H9 (cell line): ENCODE measurements around the gene CYP4F2. TPM values are rescaled to one million over a fixed set of nuclear protein-coding genes. Genes with fewer than 3 reads are reported as not detected.

Source experiments
- DNase-seq: peaks from one replicate; pipeline ENCODE4 v3.0.0-alpha.2; 2017
- H2AFZ ChIP-seq: one replicate; pipeline ENCODE4 v1.6.1; 2013; ENCODE audit warnings: mild to moderate bottlenecking, low read length, control low read depth, moderate library complexity
- H2AK5ac ChIP-seq: 2 replicates; pipeline ENCODE4 v1.6.1; 2013; ENCODE audit warnings: low read length, control low read depth, mixed read lengths; ENCODE audit not compliant: insufficient read length
- H2BK120ac ChIP-seq: one replicate; pipeline ENCODE4 v1.6.1; 2013; ENCODE audit warnings: low read depth, mild to moderate bottlenecking, low read length, control low read depth, inconsistent platforms; ENCODE audit not compliant: poor library complexity, severe bottlenecking
- H2BK12ac ChIP-seq: 2 replicates; pipeline ENCODE4 v1.6.1; 2013; ENCODE audit warnings: low read length, control low read depth, mixed read lengths, low read depth; ENCODE audit not compliant: insufficient read length
- H2BK15ac ChIP-seq: 2 replicates; pipeline ENCODE4 v1.6.1; 2013; ENCODE audit warnings: low read depth, low read length, control low read depth
- H2BK20ac ChIP-seq: one replicate; pipeline ENCODE4 v1.6.1; 2013; ENCODE audit warnings: low read depth, mild to moderate bottlenecking, low read length, control low read depth, inconsistent platforms; ENCODE audit not compliant: poor library complexity, severe bottlenecking
- H2BK5ac ChIP-seq: 2 replicates; pipeline ENCODE4 v1.6.1; 2013; ENCODE audit warnings: low read length, control low read depth, mixed read lengths; ENCODE audit not compliant: insufficient read length
- H3K14ac ChIP-seq: 2 replicates; pipeline ENCODE4 v1.6.1; 2013; ENCODE audit warnings: low read length, control low read depth; ENCODE audit not compliant: insufficient read depth
- H3K18ac ChIP-seq: 2 replicates; pipeline ENCODE4 v1.6.1; 2013; ENCODE audit warnings: low read depth, mild to moderate bottlenecking, mixed read lengths, low read length, control low read depth; ENCODE audit not compliant: insufficient read length
- H3K23ac ChIP-seq: 2 replicates; pipeline ENCODE4 v1.6.1; 2013; ENCODE audit warnings: low read length, control low read depth, mixed read lengths, low read depth; ENCODE audit not compliant: insufficient read length
- H3K23me2 ChIP-seq: 2 replicates; pipeline ENCODE4 v1.6.1; 2013; ENCODE audit warnings: low read depth, mild to moderate bottlenecking, mixed read lengths, low read length, control low read depth; ENCODE audit not compliant: insufficient read length, poor library complexity, severe bottlenecking
- H3K27ac ChIP-seq: 2 replicates; pipeline ENCODE4 v1.5.1; 2013; ENCODE audit warnings: low read length, control low read depth, mixed read lengths, low read depth; ENCODE audit not compliant: insufficient read length
- H3K27me3 ChIP-seq: 2 replicates; pipeline ENCODE4 v1.6.1; 2013; ENCODE audit warnings: low read length, control low read depth, inconsistent platforms; ENCODE audit not compliant: insufficient read depth
- H3K4ac ChIP-seq: 2 replicates; pipeline ENCODE4 v1.6.1; 2013; ENCODE audit warnings: low read depth, mild to moderate bottlenecking, control low read depth, inconsistent platforms, low read length, moderate library complexity
- H3K4me1 ChIP-seq: 2 replicates; pipeline ENCODE4 v1.6.1; 2013; ENCODE audit warnings: low read length, control low read depth, inconsistent platforms; ENCODE audit not compliant: insufficient read depth
- H3K4me2 ChIP-seq: 2 replicates; pipeline ENCODE4 v1.6.1; 2013; ENCODE audit warnings: low read length, control low read depth, mixed read lengths; ENCODE audit not compliant: insufficient read length, insufficient read depth
- H3K56ac ChIP-seq: 2 replicates; pipeline ENCODE4 v1.6.1; 2013; ENCODE audit warnings: low read depth, mild to moderate bottlenecking, mixed read lengths, low read length, control low read depth; ENCODE audit not compliant: insufficient read length
- H3K79me1 ChIP-seq: 2 replicates; pipeline ENCODE4 v1.6.1; 2013; ENCODE audit warnings: low read depth, mild to moderate bottlenecking, moderate library complexity, low read length, control low read depth, inconsistent platforms; ENCODE audit not compliant: insufficient read depth, poor library complexity, severe bottlenecking
- H3K79me2 ChIP-seq: 2 replicates; pipeline ENCODE4 v1.6.1; 2013; ENCODE audit warnings: low read length, control low read depth, inconsistent platforms; ENCODE audit not compliant: insufficient read depth
- H3K9ac ChIP-seq: 2 replicates; pipeline ENCODE4 v1.6.1; 2013; ENCODE audit warnings: low read length, control low read depth, mixed read lengths; ENCODE audit not compliant: insufficient read length; ENCODE audit errors: extremely low read depth
- H3K9me3 ChIP-seq: one replicate; pipeline ENCODE4 v1.6.1; 2013; ENCODE audit warnings: low read depth, low read length, inconsistent platforms; ENCODE audit not compliant: control insufficient read depth
- H3T11ph ChIP-seq: one replicate; pipeline ENCODE4 v1.6.1; 2013; ENCODE audit warnings: mild to moderate bottlenecking, low read length, control low read depth, inconsistent platforms
- H4K20me1 ChIP-seq: one replicate; pipeline ENCODE4 v1.6.1; 2013; ENCODE audit not compliant: control insufficient read depth, insufficient read length, insufficient read depth
- H4K5ac ChIP-seq: 2 replicates; pipeline ENCODE4 v1.6.1; 2013; ENCODE audit warnings: low read depth, mild to moderate bottlenecking, mixed read lengths, low read length, control low read depth; ENCODE audit not compliant: insufficient read length
- H4K8ac ChIP-seq: replicated peaks from 2 replicates; pipeline ENCODE4 v1.6.1; 2013; ENCODE audit warnings: low read length, control low read depth, mixed read lengths, low read depth; ENCODE audit not compliant: insufficient read length
- H4K91ac ChIP-seq: 2 replicates; pipeline ENCODE4 v1.6.1; 2013; ENCODE audit warnings: low read depth, mild to moderate bottlenecking, moderate library complexity, mixed read lengths, low read length, control low read depth; ENCODE audit not compliant: insufficient read length
- H3K27ac Mint-ChIP-seq, 3 experiments: 2 replicates in 2 of 3; 3 replicates in 1 of 3; pipeline ENCODE4 v1.8.0; 2020 to 2021; ENCODE audit warnings: mixed read lengths in 3 of 3, mild to moderate bottlenecking in 1 of 3, moderate library complexity in 1 of 3
- H3K27me3 Mint-ChIP-seq: 2 replicates; pipeline ENCODE4 v1.8.0; 2021; ENCODE audit warnings: low read depth, mild to moderate bottlenecking, moderate library complexity, mixed read lengths
- H3K36me3 Mint-ChIP-seq, 3 experiments: 2 replicates in 2 of 3; 3 replicates in 1 of 3; pipeline ENCODE4 v1.8.0; 2020 to 2021; ENCODE audit warnings: low read depth in 3 of 3, mixed read lengths in 3 of 3; ENCODE audit not compliant: insufficient read depth in 1 of 3
- H3K4me1 Mint-ChIP-seq, 2 experiments: 2 replicates each; pipeline ENCODE4 v1.8.0; 2020; ENCODE audit warnings: mixed read lengths in 2 of 2
- H3K4me3 Mint-ChIP-seq, 2 experiments: 2 replicates in 1 of 2; 3 replicates in 1 of 2; pipeline ENCODE4 v1.8.0; 2020 to 2021; ENCODE audit warnings: mild to moderate bottlenecking in 2 of 2, mixed read lengths in 2 of 2, moderate library complexity in 1 of 2
- H3K9me3 Mint-ChIP-seq, 2 experiments: 2 replicates in 1 of 2; 3 replicates in 1 of 2; pipeline ENCODE4 v1.8.0; 2020; ENCODE audit warnings: mild to moderate bottlenecking in 2 of 2, mixed read lengths in 2 of 2, moderate library complexity in 1 of 2
- WGBS: extraction: QIAGEN DNeasy Blood & Tissue Kit; methylation state at CpG from one replicate; pipeline ENCODE4 v1.1.7; 2013; ENCODE audit warnings: missing lambda C conversion rate, low lambda C conversion rate, mixed read lengths; ENCODE audit not compliant: insufficient read length; ENCODE audit errors: extremely low coverage; 5-methylcytosine and 5-hydroxymethylcytosine counted together
- total RNA-seq: library from RNA; stranded (reverse); gene quantifications from 2 replicates; pipeline ENCODE4 v1.2.1, GENCODE V29; 2021
- TF ChIP-seq, protein P1 (sequence below): fragments of 200-600 bp; sonication (generic); conservative IDR thresholded peaks from 3 replicates; pipeline ENCODE4 v1.8.0; 2021; ENCODE audit warnings: antibody characterized with exemption, mild to moderate bottlenecking

The CYP4F2 gene
- total RNA-seq, 1 experiment from 2014 or later, result not detected

DNA sequence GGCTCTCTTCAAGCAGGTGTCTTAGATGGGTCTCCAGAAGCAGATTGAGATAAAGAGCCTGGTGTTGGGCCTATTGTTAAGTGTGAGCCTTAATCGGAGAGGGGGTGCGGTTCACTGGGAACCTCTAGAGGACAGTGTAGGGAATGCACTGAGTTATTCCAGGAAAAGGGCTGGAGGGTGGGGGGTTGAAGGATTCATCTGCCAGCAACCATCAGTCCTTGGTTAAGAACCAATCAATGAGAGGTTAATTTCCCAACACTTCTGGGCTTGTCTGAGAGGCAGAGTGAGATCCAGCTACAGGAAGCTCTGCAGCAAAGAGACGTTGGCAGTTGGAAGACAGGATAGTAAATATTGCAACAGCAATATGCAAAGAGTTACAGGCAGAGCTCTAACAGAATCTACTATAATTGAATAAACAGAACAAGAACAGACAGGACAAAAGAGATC is 28.7 kb downstream of the CYP4F2 start:
- no peak overlapping the region for H2AFZ ChIP-seq
- peaks cover 88 to 96% of the 10 kb centered on the region in 2 experiments for H3K9me3 Mint-ChIP-seq
- DNase-seq, result no peak

More for the DNA sequence above, 28.7 kb downstream of the CYP4F2 start:
- no peaks in the 10 kb centered on the region for H3K23me2 ChIP-seq
- no peak overlapping the region for H2AK5ac ChIP-seq
- no peak overlapping the region for H3K4me2 ChIP-seq
- no peak overlapping the region for H2BK120ac ChIP-seq
- no peaks in the 10 kb centered on the region for H3K79me1 ChIP-seq
- no CpG with 5 or more reads among the region's 3 CpGs for WGBS
- no peak overlapping the region for H3K56ac ChIP-seq
- H3K27me3 Mint-ChIP-seq, result peaks cover 3% of the 10 kb centered on the region; the same call in 1 of the 2 replicates
- H3K4me3 Mint-ChIP-seq, result no peak overlapping the region
- H3K9me3 ChIP-seq, result peaks cover 73% of the 10 kb centered on the region
- H3K4ac ChIP-seq, result no peak overlapping the region
- TF ChIP-seq, protein P1, sequence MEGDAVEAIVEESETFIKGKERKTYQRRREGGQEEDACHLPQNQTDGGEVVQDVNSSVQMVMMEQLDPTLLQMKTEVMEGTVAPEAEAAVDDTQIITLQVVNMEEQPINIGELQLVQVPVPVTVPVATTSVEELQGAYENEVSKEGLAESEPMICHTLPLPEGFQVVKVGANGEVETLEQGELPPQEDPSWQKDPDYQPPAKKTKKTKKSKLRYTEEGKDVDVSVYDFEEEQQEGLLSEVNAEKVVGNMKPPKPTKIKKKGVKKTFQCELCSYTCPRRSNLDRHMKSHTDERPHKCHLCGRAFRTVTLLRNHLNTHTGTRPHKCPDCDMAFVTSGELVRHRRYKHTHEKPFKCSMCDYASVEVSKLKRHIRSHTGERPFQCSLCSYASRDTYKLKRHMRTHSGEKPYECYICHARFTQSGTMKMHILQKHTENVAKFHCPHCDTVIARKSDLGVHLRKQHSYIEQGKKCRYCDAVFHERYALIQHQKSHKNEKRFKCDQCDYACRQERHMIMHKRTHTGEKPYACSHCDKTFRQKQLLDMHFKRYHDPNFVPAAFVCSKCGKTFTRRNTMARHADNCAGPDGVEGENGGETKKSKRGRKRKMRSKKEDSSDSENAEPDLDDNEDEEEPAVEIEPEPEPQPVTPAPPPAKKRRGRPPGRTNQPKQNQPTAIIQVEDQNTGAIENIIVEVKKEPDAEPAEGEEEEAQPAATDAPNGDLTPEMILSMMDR, result 0 out of 3 replicates have a peak, but pooled peaks have one; percentile 21
- H3K4me1 Mint-ChIP-seq, result no peaks in the 10 kb centered on the region
- H2BK12ac ChIP-seq, result no peak overlapping the region
- no peak overlapping the region for H3K23ac ChIP-seq
- no peak overlapping the region for H4K8ac ChIP-seq
- H2BK20ac ChIP-seq, result no peak overlapping the region
- H3K36me3 Mint-ChIP-seq, result peaks cover 4 to 33% (median 23%) of the 10 kb centered on the region in 3 experiments; a peak in 6 of 7 replicates
- H2BK5ac ChIP-seq, result no peak overlapping the region
- no peak overlapping the region for H4K91ac ChIP-seq
- H2BK15ac ChIP-seq, result no peak overlapping the region
- no peak overlapping the region for H3K14ac ChIP-seq
- no peak overlapping the region for H3T11ph ChIP-seq
- H3K18ac ChIP-seq, result no peak overlapping the region
- H3K27ac Mint-ChIP-seq, result no peak overlapping the region
- H3K27ac ChIP-seq, result no peak overlapping the region
- H4K5ac ChIP-seq, result no peak overlapping the region
- H3K79me2 ChIP-seq, result no peaks in the 10 kb centered on the region
- no peak overlapping the region for H3K9ac ChIP-seq
- no peaks in the 10 kb centered on the region for H3K4me1 ChIP-seq
- no peaks in the 10 kb centered on the region for H3K27me3 ChIP-seq
- H4K20me1 ChIP-seq, result no peaks in the 10 kb centered on the region
